Stimulated activated CD4-positive, alpha-beta T cell treated with anti-CD3 and anti-CD28 coated beads, Interleukin-12 subunit alpha, Interleukin-12 subunit beta, amount 100 ng/mL, for 4 hours (primary cell): ENCODE data around the gene MYH9.
"Not testable (repeated sequence)": the region's sequence is repeated elsewhere in the genome, so short reads cannot be mapped to it uniquely, and the experiment has no call there.

Experiments used
- DNase-seq: peaks from one replicate; pipeline ENCODE4 v3.0.0-alpha.2; 2020

The MYH9 gene

GRCh38 chr22:36306227-36306626 is 81.5 kb downstream of the MYH9 start:
- DNase-seq = no peak

GRCh38 chr22:36305813-36306212 is 82.0 kb downstream of the MYH9 start:
- DNase-seq = no peak

GRCh38 chr22:36304429-36304828 is 83.3 kb downstream of the MYH9 start:
- no peak for DNase-seq

GRCh38 chr22:36303874-36304273 is 83.9 kb downstream of the MYH9 start:
- DNase-seq = no peak

GRCh38 chr22:36303115-36303467 is 84.7 kb downstream of the MYH9 start:
- DNase-seq = no peak

GRCh38 chr22:36302439-36303114 is 85.2 kb downstream of the MYH9 start:
- no peak for DNase-seq

GRCh38 chr22:36301851-36302250 is 85.9 kb downstream of the MYH9 start:
- no peak for DNase-seq

- peak; percentile 78 for DNase-seq
Measured at GRCh38 chr22:36301384-36301828, 86.4 kb downstream of the MYH9 start.

GRCh38 chr22:36300396-36301212 is 87.2 kb downstream of the MYH9 start:
- DNase-seq = no peak

GRCh38 chr22:36299911-36300310 is 87.9 kb downstream of the MYH9 start:
- no peak for DNase-seq

- DNase-seq = no peak
Measured at GRCh38 chr22:36299295-36299694, 88.5 kb downstream of the MYH9 start.

- DNase-seq = no peak
Measured at GRCh38 chr22:36298601-36299000, 89.2 kb downstream of the MYH9 start.

GRCh38 chr22:36298118-36298517 is 89.6 kb downstream of the MYH9 start:
- no peak for DNase-seq

GRCh38 chr22:36297568-36297967 is 90.2 kb downstream of the MYH9 start:
- DNase-seq = no peak

- no peak for DNase-seq
Measured at GRCh38 chr22:36296690-36297089, 91.1 kb downstream of the MYH9 start.

GRCh38 chr22:36295247-36295646 is 92.5 kb downstream of the MYH9 start:
- DNase-seq = no peak

- DNase-seq = no peak
Measured at GRCh38 chr22:36294801-36295200, 93.0 kb downstream of the MYH9 start.

GRCh38 chr22:36294293-36294620 is 93.5 kb downstream of the MYH9 start:
- no peak for DNase-seq

- no peak for DNase-seq
Measured at GRCh38 chr22:36293606-36294292, 94.0 kb downstream of the MYH9 start.

- DNase-seq = no peak
Measured at GRCh38 chr22:36292823-36293530, 94.8 kb downstream of the MYH9 start.

- DNase-seq = no peak
Measured at GRCh38 chr22:36291831-36292740, 95.7 kb downstream of the MYH9 start.

GRCh38 chr22:36290391-36291075 is 97.2 kb downstream of the MYH9 start:
- not testable (repeated sequence) for DNase-seq
